Measurements from ENCODE around the gene FBXO8. TPM values are rescaled to one million over a fixed set of nuclear protein-coding genes. Genes with fewer than 3 reads are reported as not detected.

Gene FBXO8
- 10 to 100 TPM; 25.1 to 41.2 (median 35.4) TPM for total RNA-seq
- long read RNA-seq, donor 1, transcript FBXO8-201 (6 exons, 2,577 nt), result major isoform, 17 of 23 reads
- long read RNA-seq, donor 1, partial matches to known transcripts, result 1 of 23 reads
- long read RNA-seq, donor 1, other reads (novel, unspliced or antisense), result 4 of 23 reads
- long read RNA-seq, donor 2, transcript FBXO8-201 (6 exons, 2,577 nt), result major isoform, 13 of 15 reads
- long read RNA-seq, donor 2, partial matches to known transcripts, result 0 of 15 reads
- long read RNA-seq, donor 2, other reads (novel, unspliced or antisense), result 1 of 15 reads

DNA sequence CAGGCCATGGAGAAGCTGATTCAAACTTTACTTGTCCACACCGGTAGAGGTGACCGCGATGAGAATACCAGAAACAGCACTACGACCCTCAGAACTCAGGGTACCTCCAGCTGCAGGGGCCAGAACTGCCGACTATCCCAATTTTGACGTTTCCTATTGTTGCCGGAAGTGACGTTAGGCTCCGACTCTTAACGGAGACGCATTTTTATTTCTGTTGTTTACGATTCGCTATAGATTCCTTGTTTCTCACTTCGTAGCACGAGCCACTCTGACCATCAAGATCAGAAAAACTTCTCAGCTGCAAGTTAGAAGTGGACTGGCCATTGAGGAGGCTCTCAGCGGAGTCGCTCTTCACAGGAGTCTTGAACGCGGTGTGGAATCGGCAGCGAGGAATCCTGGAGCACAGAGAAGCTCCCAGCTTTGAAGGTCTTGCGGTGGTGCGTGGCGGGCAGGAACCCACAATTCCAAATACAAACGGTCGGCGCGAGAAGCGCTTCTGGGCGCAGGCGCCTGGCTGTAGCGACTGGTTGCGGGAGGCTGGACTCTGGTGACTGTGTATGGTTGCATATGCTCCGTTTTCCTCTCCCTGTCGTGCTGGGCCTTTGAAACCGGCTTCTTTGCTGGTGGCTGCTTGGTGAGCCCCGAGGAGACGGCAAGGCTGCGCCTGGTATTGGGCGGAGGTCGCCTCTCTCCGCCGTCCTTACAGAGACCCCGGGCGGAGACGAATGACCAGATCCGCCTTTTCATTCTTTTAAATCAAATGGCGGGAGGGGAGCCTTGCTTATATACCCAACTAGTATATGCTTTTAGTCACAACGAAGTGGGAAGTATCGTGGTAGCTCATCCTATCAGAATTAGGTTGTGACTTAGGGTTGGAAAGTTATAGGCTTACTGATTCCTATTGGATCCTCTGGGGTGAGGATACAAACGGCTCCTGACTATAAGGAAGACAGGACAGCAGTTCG is at the start of gene FBXO8, which contains the start of gene CEP44:
Gene FBXO8, minus strand, starts transcription at position 161 of the 965 bp plus-strand sequence. CDS start 20,575 bp downstream, outside the sequence.
Gene CEP44, plus strand, starts transcription at position 405 of the 965 bp plus-strand sequence. CDS start 15,211 bp downstream, outside the sequence.
- DNase-seq (peak; percentile 78 to 80 (median 79)), ATAC-seq (peak; percentile 80)
- Histone ChIP-seq H3K4me3 (peak within 1 kb of the TSS; percentile 75), H3K36me3 (ENCODE audit: low read depth) (no peaks in the 10 kb centered on the region), H3K9me3 (no peaks in the 10 kb centered on the region), H3K4me1 (ENCODE audit: low read depth) (peaks cover 10% of the 10 kb centered on the region)
- intact Hi-C loops (cut with DNase I, micrococcal nuclease), result no loop called here
- TF ChIP-seq, protein P1, sequence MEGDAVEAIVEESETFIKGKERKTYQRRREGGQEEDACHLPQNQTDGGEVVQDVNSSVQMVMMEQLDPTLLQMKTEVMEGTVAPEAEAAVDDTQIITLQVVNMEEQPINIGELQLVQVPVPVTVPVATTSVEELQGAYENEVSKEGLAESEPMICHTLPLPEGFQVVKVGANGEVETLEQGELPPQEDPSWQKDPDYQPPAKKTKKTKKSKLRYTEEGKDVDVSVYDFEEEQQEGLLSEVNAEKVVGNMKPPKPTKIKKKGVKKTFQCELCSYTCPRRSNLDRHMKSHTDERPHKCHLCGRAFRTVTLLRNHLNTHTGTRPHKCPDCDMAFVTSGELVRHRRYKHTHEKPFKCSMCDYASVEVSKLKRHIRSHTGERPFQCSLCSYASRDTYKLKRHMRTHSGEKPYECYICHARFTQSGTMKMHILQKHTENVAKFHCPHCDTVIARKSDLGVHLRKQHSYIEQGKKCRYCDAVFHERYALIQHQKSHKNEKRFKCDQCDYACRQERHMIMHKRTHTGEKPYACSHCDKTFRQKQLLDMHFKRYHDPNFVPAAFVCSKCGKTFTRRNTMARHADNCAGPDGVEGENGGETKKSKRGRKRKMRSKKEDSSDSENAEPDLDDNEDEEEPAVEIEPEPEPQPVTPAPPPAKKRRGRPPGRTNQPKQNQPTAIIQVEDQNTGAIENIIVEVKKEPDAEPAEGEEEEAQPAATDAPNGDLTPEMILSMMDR (IDR thresholded peaks at IDR 0.05), result no peak

DNA sequence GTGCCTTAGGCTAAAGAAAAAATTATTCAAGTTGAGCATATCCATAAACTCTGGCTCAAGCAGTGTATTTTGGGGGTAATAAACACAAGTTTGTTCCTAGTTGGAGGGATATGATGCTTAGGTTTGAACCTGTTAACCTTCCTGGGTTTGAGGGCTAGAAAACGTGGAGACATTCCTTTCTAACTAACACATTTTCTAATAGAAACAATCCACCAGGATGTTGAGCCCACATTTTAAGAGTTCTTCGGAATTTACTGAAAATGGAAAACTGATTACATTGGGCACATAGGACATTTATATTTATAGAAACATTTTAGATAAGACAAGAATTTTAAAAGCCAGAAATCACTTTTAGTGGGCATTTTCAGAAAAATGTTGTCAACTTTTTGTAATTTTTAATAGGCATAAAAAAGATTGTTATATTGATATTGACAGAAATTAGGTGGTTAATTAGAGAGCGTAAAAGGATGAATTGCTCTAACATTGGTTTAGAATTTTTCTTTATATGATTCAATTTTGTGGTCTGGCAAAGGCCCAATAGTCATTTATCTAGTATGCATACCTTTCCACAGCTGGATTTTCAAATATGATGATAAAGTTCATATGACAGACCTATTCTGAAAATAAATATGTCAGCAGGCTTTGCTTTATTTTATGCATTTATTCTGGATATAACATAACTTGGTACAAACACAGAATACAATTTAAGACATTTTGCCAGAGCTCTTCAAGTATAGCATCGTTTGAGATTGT is 49.5 kb upstream of the FBXO8 start:
- no peaks in the 10 kb centered on the region for H3K9me3 ChIP-seq
- no peaks in the 10 kb centered on the region for H3K36me3 ChIP-seq (ENCODE audit: low read depth)
- TF ChIP-seq, protein P1 (IDR thresholded peaks at IDR 0.05), result no peak
- ATAC-seq, result no peak
- H3K4me3 ChIP-seq, result no peak overlapping the region
- intact Hi-C loops (cut with DNase I, micrococcal nuclease), result no loop called here
- H3K4me1 ChIP-seq (ENCODE audit: low read depth), result no peaks in the 10 kb centered on the region
- DNase-seq, result no peak

DNA sequence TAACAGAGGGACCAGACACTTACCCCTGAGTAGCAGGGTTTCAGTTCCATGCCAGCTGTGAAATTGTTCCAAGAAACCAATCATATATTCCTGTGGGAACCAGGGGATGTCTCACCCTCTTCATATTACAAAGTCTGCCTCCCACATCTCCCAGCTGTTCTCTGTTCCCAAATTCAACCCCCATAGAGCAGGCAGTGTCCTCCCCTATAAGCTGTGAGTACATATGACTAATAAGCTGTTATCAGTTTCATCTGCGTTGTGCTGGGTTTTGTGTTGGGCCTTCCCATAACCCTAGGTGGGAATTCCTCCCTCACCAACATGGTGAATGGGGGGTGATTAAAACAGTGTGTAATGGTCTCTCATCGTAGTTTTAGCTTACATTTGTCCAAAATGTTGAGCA is 41.3 kb upstream of the FBXO8 start:
- Histone ChIP-seq H3K4me3 (no peak overlapping the region), H3K36me3 (ENCODE audit: low read depth) (no peaks in the 10 kb centered on the region), H3K4me1 (ENCODE audit: low read depth) (no peaks in the 10 kb centered on the region), H3K9me3 (no peaks in the 10 kb centered on the region)
- TF ChIP-seq, protein P1 (IDR thresholded peaks at IDR 0.05), result no peak
- intact Hi-C loops (cut with DNase I, micrococcal nuclease), result no loop called here
- ATAC-seq (no peak), DNase-seq (no peak)

DNA sequence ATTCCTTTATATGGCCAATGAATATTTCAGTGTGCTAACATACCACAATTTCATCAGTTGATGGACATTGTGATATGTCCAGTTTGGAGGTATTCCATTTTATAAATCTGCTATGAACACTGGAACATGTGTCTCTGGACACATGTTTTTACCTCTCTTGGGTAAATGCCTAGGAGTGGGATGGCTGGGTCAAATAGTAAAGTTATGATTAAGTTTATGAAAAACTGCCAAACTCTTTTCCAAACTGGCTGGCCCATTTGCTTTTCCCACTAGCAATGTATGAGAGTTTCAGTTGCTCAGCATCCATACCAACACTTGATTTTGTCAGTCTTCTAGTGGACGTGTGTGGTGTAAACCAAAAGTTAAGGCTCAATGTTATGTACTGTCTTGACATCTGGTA is 40.8 kb upstream of the FBXO8 start:
- no peaks in the 10 kb centered on the region for H3K9me3 ChIP-seq
- H3K4me1 ChIP-seq (ENCODE audit: low read depth), result no peaks in the 10 kb centered on the region
- intact Hi-C loops (cut with DNase I, micrococcal nuclease), result no loop called here
- TF ChIP-seq, protein P1 (IDR thresholded peaks at IDR 0.05), result no peak
- H3K4me3 ChIP-seq, result no peak overlapping the region
- ATAC-seq (no peak), DNase-seq (no peak)
- no peaks in the 10 kb centered on the region for H3K36me3 ChIP-seq (ENCODE audit: low read depth)

DNA sequence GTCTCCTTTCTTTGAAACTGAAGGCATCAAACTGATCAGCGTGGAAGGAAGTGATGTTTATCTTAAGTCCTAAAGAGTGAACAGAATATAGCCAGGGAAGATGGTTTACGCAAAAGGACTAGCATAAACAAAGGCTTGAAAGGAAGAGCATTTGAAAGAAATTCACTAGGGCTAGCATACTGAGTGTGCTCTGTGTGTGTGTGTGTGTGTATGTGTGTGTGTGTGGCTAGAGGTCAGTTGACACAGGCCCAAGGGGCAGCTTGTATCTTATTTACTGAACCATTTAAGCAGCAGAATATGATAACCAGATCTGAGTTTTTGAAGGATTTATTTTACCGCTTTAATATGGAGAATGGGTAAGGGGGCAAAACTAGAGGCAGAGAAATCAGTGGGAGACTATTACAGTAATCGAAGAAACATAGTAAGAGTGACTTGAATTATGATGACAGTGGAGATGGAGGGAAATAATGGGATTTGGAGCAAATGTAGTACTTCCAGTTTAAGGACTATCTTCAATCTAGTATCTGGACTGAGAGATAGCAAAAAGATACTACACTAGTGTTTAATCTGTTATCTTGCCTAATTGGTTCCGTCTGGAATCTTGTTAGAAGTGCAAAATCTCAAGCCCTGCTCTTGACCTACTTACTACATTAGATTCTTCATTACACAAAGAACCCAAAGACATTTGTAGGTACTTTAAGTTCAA is 37.2 kb upstream of the FBXO8 start:
- DNase-seq (no peak), ATAC-seq (no peak)
- Histone ChIP-seq H3K9me3 (no peaks in the 10 kb centered on the region), H3K4me1 (ENCODE audit: low read depth) (no peaks in the 10 kb centered on the region), H3K4me3 (no peak overlapping the region), H3K36me3 (ENCODE audit: low read depth) (peaks cover 4% of the 10 kb centered on the region)
- TF ChIP-seq, protein P1 (IDR thresholded peaks at IDR 0.05), result no peak
- intact Hi-C loops (cut with DNase I, micrococcal nuclease), result no loop called here
